Lower lobe of right lung (tissue), 2 donors: ENCODE results near the gene LTBP1. TPM values are rescaled to one million over a fixed set of nuclear protein-coding genes. Genes with fewer than 3 reads are reported as not detected.

ENCODE experiments used
- ATAC-seq, 2 donors: fragments of 200-7000 bp; cut with Tn5 transposase; one replicate each; pipeline ENCODE4 v1.9.1; 2020 to 2022; ENCODE audit warnings: mild to moderate bottlenecking in 2 of 2, moderate library complexity in 2 of 2
- DNase-seq: peaks from one replicate; pipeline ENCODE4 v3.0.0-alpha.2; 2020
- H3K27ac ChIP-seq: fragments of 200-600 bp; one replicate; pipeline ENCODE4 v1.8.0; 2022
- H3K27me3 ChIP-seq: fragments of 200-600 bp; one replicate; pipeline ENCODE4 v1.8.0; 2022; ENCODE audit warnings: low read depth
- H3K36me3 ChIP-seq: fragments of 200-600 bp; one replicate; pipeline ENCODE4 v1.8.0; 2022; ENCODE audit warnings: mild to moderate bottlenecking
- H3K4me1 ChIP-seq: fragments of 200-600 bp; one replicate; pipeline ENCODE4 v1.8.0; 2022
- H3K4me3 ChIP-seq: fragments of 200-600 bp; one replicate; pipeline ENCODE4 v1.8.0; 2022; ENCODE audit warnings: mild to moderate bottlenecking
- H3K9me3 ChIP-seq: fragments of 200-600 bp; one replicate; pipeline ENCODE4 v1.8.0; 2022
- CTCF ChIP-seq: fragments of 200-600 bp; IDR thresholded peaks from one replicate; pipeline ENCODE4 v1.8.0; 2022; ENCODE audit warnings: antibody characterized with exemption, mild to moderate bottlenecking
- intact Hi-C: fragments of 100-400 bp; cut with DNase I; formaldehyde crosslinking; loops from one replicate; pipeline ENCODE4 v1.11.0; 2022
- total RNA-seq: library from RNA; stranded (reverse); fragmentation: NEBNext Ultra II Directional; extraction: Animal tissue kit (Norgen Biotek cat#: 25700); gene quantifications from one replicate; pipeline ENCODE4 v1.2.1, GENCODE V29; 2021
- donor health status: DM: no; HTN: yes; CAD: no; lungs with severe emphysema.

LTBP1 gene
- total RNA-seq, 1 donor from 2014 or later = 34.7 TPM

- TF ChIP-seq CTCF = no peak
- Histone ChIP-seq H3K27me3 (no peaks in the 10 kb centered on the region), H3K4me1 (no peaks in the 10 kb centered on the region), H3K36me3 (no peaks in the 10 kb centered on the region), H3K4me3 (no peak overlapping the region), H3K27ac (no peak overlapping the region), H3K9me3 (no peaks in the 10 kb centered on the region)
- intact Hi-C loops = no loop called here
- DNase-seq (no peak), ATAC-seq (no peak)
Measured at GRCh38 chr2:33038799-33039198, 92.0 kb downstream of the LTBP1 start.

- TF ChIP-seq CTCF = no peak
- ATAC-seq (no peak), DNase-seq (no peak)
- H3K4me1 ChIP-seq = no peaks in the 10 kb centered on the region
- no peak overlapping the region for H3K27ac ChIP-seq
- H3K27me3 ChIP-seq = no peaks in the 10 kb centered on the region
- no peaks in the 10 kb centered on the region for H3K36me3 ChIP-seq
- H3K4me3 ChIP-seq = no peak overlapping the region
- no peaks in the 10 kb centered on the region for H3K9me3 ChIP-seq
- intact Hi-C loops = no loop called here
Measured at GRCh38 chr2:33040541-33040940, 93.8 kb downstream of the LTBP1 start.

GRCh38 chr2:33042265-33042664 lies 95.5 kb downstream of the LTBP1 start:
- no peak for ATAC-seq

GRCh38 chr2:33042819-33043218 lies 96.1 kb downstream of the LTBP1 start:
- H3K4me3 ChIP-seq = no peak overlapping the region
- intact Hi-C loops = no loop called here
- no peak overlapping the region for H3K27ac ChIP-seq
- DNase-seq (no peak), ATAC-seq (no peak)
- no peak for TF ChIP-seq CTCF
- no peaks in the 10 kb centered on the region for H3K36me3 ChIP-seq
- no peaks in the 10 kb centered on the region for H3K27me3 ChIP-seq
- no peaks in the 10 kb centered on the region for H3K4me1 ChIP-seq
- no peaks in the 10 kb centered on the region for H3K9me3 ChIP-seq

More at GRCh38 chr2:33042265-33042664, 95.5 kb downstream of the LTBP1 start:
- TF ChIP-seq CTCF = no peak
- intact Hi-C loops = no loop called here
- Histone ChIP-seq H3K27ac (no peak overlapping the region), H3K9me3 (no peaks in the 10 kb centered on the region), H3K36me3 (no peaks in the 10 kb centered on the region), H3K27me3 (no peaks in the 10 kb centered on the region), H3K4me3 (no peak overlapping the region), H3K4me1 (no peaks in the 10 kb centered on the region)
- no peak for DNase-seq

- DNase-seq (no peak), ATAC-seq (no peak)
- H3K4me1 ChIP-seq = no peaks in the 10 kb centered on the region
- no peaks in the 10 kb centered on the region for H3K36me3 ChIP-seq
- H3K27ac ChIP-seq = no peak overlapping the region
- H3K4me3 ChIP-seq = no peak overlapping the region
- H3K27me3 ChIP-seq = no peaks in the 10 kb centered on the region
- intact Hi-C loops = no loop called here
- TF ChIP-seq CTCF = no peak
- no peaks in the 10 kb centered on the region for H3K9me3 ChIP-seq
Measured at GRCh38 chr2:33047939-33048338, 101.2 kb downstream of the LTBP1 start.
